ENCODE data around the gene MC1R. TPM values are rescaled to one million over a fixed set of nuclear protein-coding genes. Genes with fewer than 3 reads are reported as not detected.

The MC1R gene
- total and polyA plus RNA-seq, 4 donors: 0.19 to 3.3 (median 0.30) TPM

DNA sequence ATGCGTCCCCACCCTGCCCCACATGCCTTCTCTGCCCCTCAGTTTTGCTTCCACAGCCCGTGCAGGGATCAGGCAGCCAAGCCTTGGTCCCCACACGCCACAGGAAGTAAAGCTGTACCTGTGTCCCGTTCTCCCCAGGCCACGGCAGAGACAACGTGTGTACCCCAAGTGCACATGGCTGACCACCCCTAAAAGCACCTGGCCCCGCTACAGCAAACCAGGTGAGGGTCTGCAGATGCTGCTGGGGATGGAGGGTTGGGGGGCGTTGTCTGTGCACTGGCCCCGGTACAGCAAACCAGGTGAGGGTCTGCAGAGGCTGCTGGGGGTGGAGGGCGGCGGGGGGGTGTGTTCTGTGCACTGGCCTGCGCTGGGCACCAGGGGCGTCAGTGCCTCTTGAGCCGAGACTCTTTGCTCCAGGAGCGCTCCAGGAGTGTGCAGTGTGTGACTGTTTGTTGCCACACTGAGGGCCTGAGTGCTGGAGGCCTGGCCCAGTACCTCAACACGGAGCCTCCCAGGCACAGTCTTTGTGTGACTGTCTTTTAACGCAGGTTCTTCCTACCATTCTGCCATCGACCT is 26.5 kb upstream of the MC1R start (continued):
- TF ChIP-seq, protein P1, sequence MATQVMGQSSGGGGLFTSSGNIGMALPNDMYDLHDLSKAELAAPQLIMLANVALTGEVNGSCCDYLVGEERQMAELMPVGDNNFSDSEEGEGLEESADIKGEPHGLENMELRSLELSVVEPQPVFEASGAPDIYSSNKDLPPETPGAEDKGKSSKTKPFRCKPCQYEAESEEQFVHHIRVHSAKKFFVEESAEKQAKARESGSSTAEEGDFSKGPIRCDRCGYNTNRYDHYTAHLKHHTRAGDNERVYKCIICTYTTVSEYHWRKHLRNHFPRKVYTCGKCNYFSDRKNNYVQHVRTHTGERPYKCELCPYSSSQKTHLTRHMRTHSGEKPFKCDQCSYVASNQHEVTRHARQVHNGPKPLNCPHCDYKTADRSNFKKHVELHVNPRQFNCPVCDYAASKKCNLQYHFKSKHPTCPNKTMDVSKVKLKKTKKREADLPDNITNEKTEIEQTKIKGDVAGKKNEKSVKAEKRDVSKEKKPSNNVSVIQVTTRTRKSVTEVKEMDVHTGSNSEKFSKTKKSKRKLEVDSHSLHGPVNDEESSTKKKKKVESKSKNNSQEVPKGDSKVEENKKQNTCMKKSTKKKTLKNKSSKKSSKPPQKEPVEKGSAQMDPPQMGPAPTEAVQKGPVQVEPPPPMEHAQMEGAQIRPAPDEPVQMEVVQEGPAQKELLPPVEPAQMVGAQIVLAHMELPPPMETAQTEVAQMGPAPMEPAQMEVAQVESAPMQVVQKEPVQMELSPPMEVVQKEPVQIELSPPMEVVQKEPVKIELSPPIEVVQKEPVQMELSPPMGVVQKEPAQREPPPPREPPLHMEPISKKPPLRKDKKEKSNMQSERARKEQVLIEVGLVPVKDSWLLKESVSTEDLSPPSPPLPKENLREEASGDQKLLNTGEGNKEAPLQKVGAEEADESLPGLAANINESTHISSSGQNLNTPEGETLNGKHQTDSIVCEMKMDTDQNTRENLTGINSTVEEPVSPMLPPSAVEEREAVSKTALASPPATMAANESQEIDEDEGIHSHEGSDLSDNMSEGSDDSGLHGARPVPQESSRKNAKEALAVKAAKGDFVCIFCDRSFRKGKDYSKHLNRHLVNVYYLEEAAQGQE (IDR thresholded peaks at IDR 0.05): no peak

DNA sequence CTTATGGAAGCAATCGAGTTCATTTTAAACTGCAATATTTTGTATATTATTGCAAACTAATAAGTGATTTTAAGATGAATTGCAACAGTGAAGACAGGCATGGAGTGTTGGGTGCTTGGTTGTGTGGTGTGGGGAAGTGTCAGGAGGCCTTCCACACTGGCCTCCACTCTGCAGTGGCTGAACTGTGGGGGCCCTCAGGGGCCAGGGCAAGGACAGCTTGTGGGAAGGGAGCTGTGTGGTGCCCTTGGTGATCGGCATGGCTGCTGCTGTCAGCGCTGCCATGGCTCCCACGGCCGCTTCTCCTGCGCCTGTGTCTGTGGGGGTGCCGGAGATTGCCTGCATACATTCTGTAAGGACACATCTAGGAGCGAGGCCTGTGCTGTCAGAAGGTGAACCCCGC is 26.0 kb upstream of the MC1R start:
- no peak overlapping the region for H3K4me3 ChIP-seq (ENCODE audit: low read depth in 1 of 3, low read length in 3 of 3)
- no peaks in the 10 kb centered on the region for H3K27me3 ChIP-seq (ENCODE audit: control insufficient read depth in 4 of 4, insufficient read depth in 4 of 4, low read length in 3 of 4)
- no peak for DNase-seq (ENCODE audit: low spot score)
- H3K9ac ChIP-seq (ENCODE audit: low read depth in 1 of 2, low read length in 2 of 2): no peak overlapping the region
- WGBS: 97% methylated on average over 9 of the region's 9 CpGs
- peaks cover 40 to 73% (median 46%) of the 10 kb centered on the region in 4 donors for H3K36me3 ChIP-seq (ENCODE audit: control insufficient read depth in 4 of 4, insufficient read depth in 3 of 4, low read depth in 1 of 4, low read length in 3 of 4)
- H3K4me1 ChIP-seq (ENCODE audit: control insufficient read depth in 4 of 4, insufficient read depth in 4 of 4, low read length in 3 of 4): no peaks in the 10 kb centered on the region
- H3K27ac ChIP-seq (ENCODE audit: low read depth in 1 of 2, low read length in 2 of 2): no peak overlapping the region
- TF ChIP-seq JUND (IDR thresholded peaks at IDR 0.05): no peak
- TF ChIP-seq FOXA2 (IDR thresholded peaks at IDR 0.05): no peak
- no peak for TF ChIP-seq SP1 (IDR thresholded peaks at IDR 0.05)
- no peak for TF ChIP-seq HNF4A (conservative IDR thresholded peaks at IDR 0.05)
- TF ChIP-seq, protein P2, sequence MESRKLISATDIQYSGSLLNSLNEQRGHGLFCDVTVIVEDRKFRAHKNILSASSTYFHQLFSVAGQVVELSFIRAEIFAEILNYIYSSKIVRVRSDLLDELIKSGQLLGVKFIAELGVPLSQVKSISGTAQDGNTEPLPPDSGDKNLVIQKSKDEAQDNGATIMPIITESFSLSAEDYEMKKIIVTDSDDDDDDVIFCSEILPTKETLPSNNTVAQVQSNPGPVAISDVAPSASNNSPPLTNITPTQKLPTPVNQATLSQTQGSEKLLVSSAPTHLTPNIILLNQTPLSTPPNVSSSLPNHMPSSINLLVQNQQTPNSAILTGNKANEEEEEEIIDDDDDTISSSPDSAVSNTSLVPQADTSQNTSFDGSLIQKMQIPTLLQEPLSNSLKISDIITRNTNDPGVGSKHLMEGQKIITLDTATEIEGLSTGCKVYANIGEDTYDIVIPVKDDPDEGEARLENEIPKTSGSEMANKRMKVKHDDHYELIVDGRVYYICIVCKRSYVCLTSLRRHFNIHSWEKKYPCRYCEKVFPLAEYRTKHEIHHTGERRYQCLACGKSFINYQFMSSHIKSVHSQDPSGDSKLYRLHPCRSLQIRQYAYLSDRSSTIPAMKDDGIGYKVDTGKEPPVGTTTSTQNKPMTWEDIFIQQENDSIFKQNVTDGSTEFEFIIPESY (IDR thresholded peaks at IDR 0.05): no peak
- TF ChIP-seq FOXA1 (IDR thresholded peaks at IDR 0.05): no peak
- TF ChIP-seq, protein P3, sequence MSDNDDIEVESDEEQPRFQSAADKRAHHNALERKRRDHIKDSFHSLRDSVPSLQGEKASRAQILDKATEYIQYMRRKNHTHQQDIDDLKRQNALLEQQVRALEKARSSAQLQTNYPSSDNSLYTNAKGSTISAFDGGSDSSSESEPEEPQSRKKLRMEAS (IDR thresholded peaks at IDR 0.05): no peak
- TF ChIP-seq YY1 (IDR thresholded peaks at IDR 0.05): no peak
- TF ChIP-seq HNF4G (IDR thresholded peaks at IDR 0.05): no peak
- no peak for TF ChIP-seq RAD21 (IDR thresholded peaks at IDR 0.05)
- TF ChIP-seq, protein P1 (IDR thresholded peaks at IDR 0.05): no peak
- H3K9me3 ChIP-seq (ENCODE audit: control insufficient read depth in 4 of 4, low read length in 3 of 4): no peaks in the 10 kb centered on the region
